ENCODE results near the gene CDCA5.

The CDCA5 gene

GRCh38 chr11:65084598-65085375, 947 bp upstream of the CDCA5 start:
- H3K4me3 ChIP-seq (ENCODE audit: low read length): peak overlapping the region; percentile 99
- no peak for DNase-seq (ENCODE audit: low read depth, low spot score)

GRCh38 chr11:65083134-65083833, 556 bp downstream of the CDCA5 start:
- no peak for DNase-seq (ENCODE audit: low read depth, low spot score)
- H3K4me3 ChIP-seq (ENCODE audit: low read length): peak overlapping the region; percentile 99

GRCh38 chr11:65078786-65079342, 5.0 kb downstream of the CDCA5 start:
- no peak for DNase-seq (ENCODE audit: low read depth, low spot score)
- no peak overlapping the region for H3K4me3 ChIP-seq (ENCODE audit: low read length)

GRCh38 chr11:65078151-65078550, 5.7 kb downstream of the CDCA5 start:
- H3K4me3 ChIP-seq (ENCODE audit: low read length): no peak overlapping the region
- DNase-seq (ENCODE audit: low read depth, low spot score): peak; percentile 56

- no peak overlapping the region for H3K4me3 ChIP-seq (ENCODE audit: low read length)
- no peak for DNase-seq (ENCODE audit: low read depth, low spot score)
These were observed 6.4 kb downstream of the CDCA5 start for GRCh38 chr11:65077451-65077850.

- DNase-seq (ENCODE audit: low read depth, low spot score): no peak
- no peak overlapping the region for H3K4me3 ChIP-seq (ENCODE audit: low read length)
These were observed 11.2 kb downstream of the CDCA5 start for GRCh38 chr11:65072631-65072966.

GRCh38 chr11:65071907-65072630, 11.8 kb downstream of the CDCA5 start:
- H3K4me3 ChIP-seq (ENCODE audit: low read length): no peak overlapping the region
- no peak for DNase-seq (ENCODE audit: low read depth, low spot score)

GRCh38 chr11:65069217-65069616, 14.6 kb downstream of the CDCA5 start:
- no peak overlapping the region for H3K4me3 ChIP-seq (ENCODE audit: low read length)

GRCh38 chr11:65067446-65067845, 16.4 kb downstream of the CDCA5 start:
- no peak overlapping the region for H3K4me3 ChIP-seq (ENCODE audit: low read length)
- DNase-seq (ENCODE audit: low read depth, low spot score): no peak

More at GRCh38 chr11:65069217-65069616, 14.6 kb downstream of the CDCA5 start:
- DNase-seq (ENCODE audit: low read depth, low spot score): no peak

GRCh38 chr11:65066805-65067291, 17.0 kb downstream of the CDCA5 start:
- no peak overlapping the region for H3K4me3 ChIP-seq (ENCODE audit: low read length)
- DNase-seq (ENCODE audit: low read depth, low spot score): no peak

- DNase-seq (ENCODE audit: low read depth, low spot score): no peak
- no peak overlapping the region for H3K4me3 ChIP-seq (ENCODE audit: low read length)
These were observed 17.5 kb downstream of the CDCA5 start for GRCh38 chr11:65066315-65066714.

- no peak overlapping the region for H3K4me3 ChIP-seq (ENCODE audit: low read length)
- DNase-seq (ENCODE audit: low read depth, low spot score): no peak
These were observed 18.0 kb downstream of the CDCA5 start for GRCh38 chr11:65065851-65066250.

GRCh38 chr11:65064847-65065240, 19.0 kb downstream of the CDCA5 start:
- no peak overlapping the region for H3K4me3 ChIP-seq (ENCODE audit: low read length)
- DNase-seq (ENCODE audit: low read depth, low spot score): no peak

- no peak for DNase-seq (ENCODE audit: low read depth, low spot score)
- H3K4me3 ChIP-seq (ENCODE audit: low read length): no peak overlapping the region
These were observed 20.3 kb downstream of the CDCA5 start for GRCh38 chr11:65063532-65063931.

GRCh38 chr11:65060913-65061408, 22.9 kb downstream of the CDCA5 start:
- no peak for DNase-seq (ENCODE audit: low read depth, low spot score)
- no peak overlapping the region for H3K4me3 ChIP-seq (ENCODE audit: low read length)

- no peak overlapping the region for H3K4me3 ChIP-seq (ENCODE audit: low read length)
- DNase-seq (ENCODE audit: low read depth, low spot score): no peak
These were observed 23.6 kb downstream of the CDCA5 start for GRCh38 chr11:65059959-65060824.

GRCh38 chr11:65059523-65059922, 24.3 kb downstream of the CDCA5 start:
- H3K4me3 ChIP-seq (ENCODE audit: low read length): no peak overlapping the region
- no peak for DNase-seq (ENCODE audit: low read depth, low spot score)

- no peak for DNase-seq (ENCODE audit: low read depth, low spot score)
- H3K4me3 ChIP-seq (ENCODE audit: low read length): no peak within 1 kb of the TSS
These were observed 25.3 kb downstream of the CDCA5 start, which contains the start of gene NAALADL1 for GRCh38 chr11:65058419-65059054. Gene NAALADL1, minus strand, starts transcription at chr11:65058553. Its CDS starts 32 bp downstream, at chr11:65058521.

Data from Jurkat, Clone E6-1 (cell line).